NCI-H524 (cell line): ENCODE results near the gene NDUFAF2.
A peak's percentile ranks its signal among the peaks of the same experiment; 100 is the strongest.
"Not testable (repeated sequence)": the region's sequence is repeated elsewhere in the genome, so short reads cannot be mapped to it uniquely, and the experiment has no call there.

ENCODE experiments used
- DNase-seq, 2 experiments: peaks; one replicate each; lab custom pipeline; 2025; lab: John Stamatoyannopoulos, UW

NDUFAF2 gene

GRCh38 chr5:60944904-60945812 is at the start of gene NDUFAF2, which contains the start of gene ERCC8:
NDUFAF2 (plus strand) TSS chr5:60945205; CDS start chr5:60945256, 51 bp downstream.
ERCC8 (minus strand) TSS chr5:60945070; CDS start chr5:60945008, 62 bp downstream.
- DNase-seq = peak; percentile 83 to 87

GRCh38 chr5:60896991-60897390 is 48.0 kb upstream of the NDUFAF2 start:
- no peak for DNase-seq

- no peak for DNase-seq
Measured at GRCh38 chr5:60903356-60903755, 41.6 kb upstream of the NDUFAF2 start.

GRCh38 chr5:60916646-60917045 is 28.4 kb upstream of the NDUFAF2 start:
- DNase-seq = no peak

GRCh38 chr5:60918466-60918865 is 26.5 kb upstream of the NDUFAF2 start:
- no peak for DNase-seq

- no peak for DNase-seq
Measured at GRCh38 chr5:60927450-60927849, 17.6 kb upstream of the NDUFAF2 start.

GRCh38 chr5:60929024-60929423 is 16.0 kb upstream of the NDUFAF2 start:
- no peak for DNase-seq

GRCh38 chr5:60943624-60944023 is 1.4 kb upstream of the NDUFAF2 start:
- DNase-seq = no peak

GRCh38 chr5:60945813-60946187 is 795 bp downstream of the NDUFAF2 start:
- peak in 1 of 2 experiments; percentile 42 for DNase-seq

GRCh38 chr5:60948738-60949137 is 3.7 kb downstream of the NDUFAF2 start:
- DNase-seq = no peak

GRCh38 chr5:60955239-60955638 is 10.2 kb downstream of the NDUFAF2 start:
- no peak for DNase-seq

GRCh38 chr5:60958088-60958487 is 13.1 kb downstream of the NDUFAF2 start:
- DNase-seq = no peak

- no peak for DNase-seq
Measured at GRCh38 chr5:60958712-60959111, 13.7 kb downstream of the NDUFAF2 start.

GRCh38 chr5:60959156-60959555 is 14.2 kb downstream of the NDUFAF2 start:
- peak in 1 of 2 experiments; percentile 33 for DNase-seq

- no peak for DNase-seq
Measured at GRCh38 chr5:60960591-60960990, 15.6 kb downstream of the NDUFAF2 start.

- DNase-seq = no peak
Measured at GRCh38 chr5:60961685-60962084, 16.7 kb downstream of the NDUFAF2 start.

GRCh38 chr5:60972231-60972630 is 27.2 kb downstream of the NDUFAF2 start:
- DNase-seq = no peak

GRCh38 chr5:60977956-60978737 is 33.1 kb downstream of the NDUFAF2 start:
- DNase-seq = no peak

GRCh38 chr5:60978968-60979367 is 34.0 kb downstream of the NDUFAF2 start:
- no peak for DNase-seq

GRCh38 chr5:60980511-60980910 is 35.5 kb downstream of the NDUFAF2 start:
- no peak for DNase-seq

- not testable (repeated sequence) for DNase-seq
Measured at GRCh38 chr5:60982127-60982526, 37.1 kb downstream of the NDUFAF2 start.

GRCh38 chr5:60989790-60990189 is 44.8 kb downstream of the NDUFAF2 start:
- no peak for DNase-seq

GRCh38 chr5:60992871-60993270 is 47.9 kb downstream of the NDUFAF2 start:
- no peak for DNase-seq
